ENCODE results near the gene ZNF548. TPM values are rescaled to one million over a fixed set of nuclear protein-coding genes. Genes with fewer than 3 reads are reported as not detected.

The ZNF548 gene
- total and polyA plus RNA-seq, 2 donors (not counting 1 experiment from before 2014, with no cell fraction given), result 52.5 to 83.8 TPM

Other genes with a start within 250 kb of the ZNF548 start
- gene ZIM3, start 244.7 kb upstream of the ZNF548 start, total RNA-seq, result not detected in 2 replicates
- gene ZIM3, start 244.7 kb upstream of the ZNF548 start, polyA plus RNA-seq, result not detected in 2 replicates
- gene DUXA, start 222.4 kb upstream of the ZNF548 start, total RNA-seq, result not detected in 2 replicates
- gene DUXA, start 222.4 kb upstream of the ZNF548 start, polyA plus RNA-seq, result not detected in 2 replicates
- gene ZNF264, start 198.4 kb upstream of the ZNF548 start, total RNA-seq, result 72.4 and 82.6 TPM in 2 replicates
- 9.4 and 12.1 TPM in 2 replicates for gene ZNF264, start 198.4 kb upstream of the ZNF548 start, polyA plus RNA-seq
- gene AURKC, start 158.8 kb upstream of the ZNF548 start, total RNA-seq, result 2.0 and 2.4 TPM in 2 replicates
- 0.35 and 0.89 TPM in 2 replicates for gene AURKC, start 158.8 kb upstream of the ZNF548 start, polyA plus RNA-seq
- 18.9 and 20.0 TPM in 2 replicates for gene ZNF805, start 149.2 kb upstream of the ZNF548 start, total RNA-seq
- 1.9 and 4.9 TPM in 2 replicates for gene ZNF805, start 149.2 kb upstream of the ZNF548 start, polyA plus RNA-seq
- gene ZNF460, start 109.4 kb upstream of the ZNF548 start, total RNA-seq, result 90.5 and 92.4 TPM in 2 replicates
- gene ZNF460, start 109.4 kb upstream of the ZNF548 start, polyA plus RNA-seq, result 8.4 and 15.3 TPM in 2 replicates
- 16.7 and 19.6 TPM in 2 replicates for gene ZNF543, start 69.4 kb upstream of the ZNF548 start, total RNA-seq
- gene ZNF543, start 69.4 kb upstream of the ZNF548 start, polyA plus RNA-seq, result 4.0 and 4.6 TPM in 2 replicates
- 16.2 and 16.9 TPM in 2 replicates for gene ZNF304, start 38.6 kb upstream of the ZNF548 start, total RNA-seq
- 5.0 and 7.2 TPM in 2 replicates for gene ZNF304, start 38.6 kb upstream of the ZNF548 start, polyA plus RNA-seq
- gene TRAPPC2B, start 26.3 kb upstream of the ZNF548 start, total RNA-seq, result 9.6 and 12.4 TPM in 2 replicates
- 22.8 and 29.2 TPM in 2 replicates for gene TRAPPC2B, start 26.3 kb upstream of the ZNF548 start, polyA plus RNA-seq
- gene ZNF547, start 26.3 kb upstream of the ZNF548 start, total RNA-seq, result 9.7 and 9.9 TPM in 2 replicates
- gene ZNF547, start 26.3 kb upstream of the ZNF548 start, polyA plus RNA-seq, result 1.2 and 2.6 TPM in 2 replicates
- 25.8 and 30.7 TPM in 2 replicates for gene ZNF17, start 21.3 kb downstream of the ZNF548 start, total RNA-seq
- 9.7 and 9.9 TPM in 2 replicates for gene ZNF17, start 21.3 kb downstream of the ZNF548 start, polyA plus RNA-seq
- gene ZNF749, start 45.5 kb downstream of the ZNF548 start, total RNA-seq, result 17.4 and 20.1 TPM in 2 replicates
- gene ZNF749, start 45.5 kb downstream of the ZNF548 start, polyA plus RNA-seq, result 5.7 and 9.3 TPM in 2 replicates
- gene VN1R1, start 67.3 kb downstream of the ZNF548 start, total RNA-seq, result 1.6 and 2.4 TPM in 2 replicates
- gene VN1R1, start 67.3 kb downstream of the ZNF548 start, polyA plus RNA-seq, result 0.39 and 0.52 TPM in 2 replicates
- 26.2 and 27.4 TPM in 2 replicates for gene ZNF772, start 87.7 kb downstream of the ZNF548 start, total RNA-seq
- 1.7 and 2.2 TPM in 2 replicates for gene ZNF772, start 87.7 kb downstream of the ZNF548 start, polyA plus RNA-seq
- 31.1 TPM in 2 replicates for gene ZNF419, start 97.9 kb downstream of the ZNF548 start, total RNA-seq
- gene ZNF419, start 97.9 kb downstream of the ZNF548 start, polyA plus RNA-seq, result 8.7 and 11.2 TPM in 2 replicates
- gene ZNF773, start 110.1 kb downstream of the ZNF548 start, total RNA-seq, result 28.6 and 29.2 TPM in 2 replicates
- gene ZNF773, start 110.1 kb downstream of the ZNF548 start, polyA plus RNA-seq, result 12.6 and 13.3 TPM in 2 replicates
- 23.0 and 23.7 TPM in 2 replicates for gene ZNF549, start 137.5 kb downstream of the ZNF548 start, total RNA-seq
- gene ZNF549, start 137.5 kb downstream of the ZNF548 start, polyA plus RNA-seq, result 5.4 and 6.6 TPM in 2 replicates
- 31.1 and 38.1 TPM in 2 replicates for gene ZNF550, start 170.0 kb downstream of the ZNF548 start, total RNA-seq
- gene ZNF550, start 170.0 kb downstream of the ZNF548 start, polyA plus RNA-seq, result 18.0 and 18.1 TPM in 2 replicates
- gene ZNF416, start 189.1 kb downstream of the ZNF548 start, total RNA-seq, result 13.0 and 13.9 TPM in 2 replicates
- gene ZNF416, start 189.1 kb downstream of the ZNF548 start, polyA plus RNA-seq, result 1.4 and 1.6 TPM in 2 replicates
- gene ZIK1, start 194.3 kb downstream of the ZNF548 start, total RNA-seq, result 19.2 and 21.8 TPM in 2 replicates
- gene ZIK1, start 194.3 kb downstream of the ZNF548 start, polyA plus RNA-seq, result 3.4 and 5.3 TPM in 2 replicates
- 11.2 and 11.6 TPM in 2 replicates for gene ZNF530, start 210.0 kb downstream of the ZNF548 start, total RNA-seq
- 2.2 and 4.3 TPM in 2 replicates for gene ZNF530, start 210.0 kb downstream of the ZNF548 start, polyA plus RNA-seq
- 38.1 and 38.9 TPM in 2 replicates for gene ZNF134, start 224.4 kb downstream of the ZNF548 start, total RNA-seq
- gene ZNF134, start 224.4 kb downstream of the ZNF548 start, polyA plus RNA-seq, result 7.8 and 16.7 TPM in 2 replicates
- 53.5 and 53.6 TPM in 2 replicates for gene ZNF211, start 243.3 kb downstream of the ZNF548 start, total RNA-seq
- 22.0 and 24.4 TPM in 2 replicates for gene ZNF211, start 243.3 kb downstream of the ZNF548 start, polyA plus RNA-seq

Data from B cell (primary cell).